T-helper 1 cell treated with Interleukin-12 subunit alpha and Interleukin-12 subunit beta and Interleukin-4 antibody, amounts not matched to agents 30 μg/mL and 1 μg/mL, for 36 hours (primary cell): ENCODE data around the gene TYW1B.
"Not testable (repeated sequence)": the region's sequence is repeated elsewhere in the genome, so short reads cannot be mapped to it uniquely, and the experiment has no call there.

Source experiments
- H3K27ac Mint-ChIP-seq: one replicate; pipeline ENCODE4 v1.8.0; 2021; ENCODE audit warnings: mild to moderate bottlenecking, mixed read lengths
- H3K27me3 Mint-ChIP-seq: one replicate; pipeline ENCODE4 v1.8.0; 2021; ENCODE audit warnings: low read depth, mixed read lengths
- H3K36me3 Mint-ChIP-seq: one replicate; pipeline ENCODE4 v1.8.0; 2021; ENCODE audit warnings: low read depth, mixed read lengths
- H3K4me1 Mint-ChIP-seq: one replicate; pipeline ENCODE4 v1.8.0; 2021; ENCODE audit warnings: low read depth, mixed read lengths
- H3K4me3 Mint-ChIP-seq: one replicate; pipeline ENCODE4 v1.8.0; 2021; ENCODE audit warnings: mild to moderate bottlenecking, moderate library complexity, mixed read lengths
- H3K9me3 Mint-ChIP-seq: one replicate; pipeline ENCODE4 v1.8.0; 2021; ENCODE audit warnings: mixed read lengths

The TYW1B gene

DNA sequence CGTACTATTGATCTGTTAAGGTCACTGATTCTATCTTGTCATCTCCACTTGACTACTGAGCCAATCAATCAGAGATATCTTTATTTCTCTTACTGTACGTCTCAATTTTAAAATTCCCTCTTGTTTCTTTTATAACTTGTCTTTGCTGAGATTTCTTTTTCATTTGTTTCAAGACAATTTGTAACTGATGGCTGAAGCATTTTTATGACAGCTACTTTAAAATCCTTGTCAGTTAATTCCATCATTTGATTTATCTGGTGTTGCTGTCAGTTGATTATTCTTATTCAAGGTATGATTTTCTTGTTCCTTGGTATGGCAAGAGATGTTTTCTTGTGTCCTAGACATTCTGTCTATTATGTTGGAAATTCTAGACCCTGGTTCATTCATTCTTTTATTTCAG lies 76.6 kb downstream of the TYW1B start:
- Mint-ChIP-seq H3K36me3 (no peaks in the 10 kb centered on the region), H3K27ac (no peak overlapping the region), H3K27me3 (no peaks in the 10 kb centered on the region), H3K9me3 (peaks cover 2% of the 10 kb centered on the region), H3K4me1 (no peaks in the 10 kb centered on the region), H3K4me3 (no peak overlapping the region)

DNA sequence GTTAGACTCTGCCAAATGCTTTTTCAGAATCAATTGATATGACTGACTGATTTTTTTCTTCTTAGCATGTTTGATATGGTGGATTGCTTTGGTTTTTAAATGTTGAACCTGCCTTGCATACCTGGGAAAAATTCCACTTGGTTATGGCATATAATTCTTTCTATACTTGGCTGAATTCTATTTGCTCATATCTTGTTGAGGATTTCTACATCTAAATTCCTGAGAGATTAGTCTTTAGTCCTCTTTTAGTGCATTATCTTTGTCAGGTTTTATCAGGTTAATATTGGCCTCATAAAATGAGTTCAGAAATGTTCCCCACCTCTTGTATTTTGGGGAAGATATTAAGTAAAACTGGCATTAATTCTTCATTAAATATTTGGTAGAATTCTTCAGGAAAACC lies 79.4 kb downstream of the TYW1B start:
- not testable (repeated sequence) for H3K9me3 Mint-ChIP-seq, H3K4me1 Mint-ChIP-seq, H3K4me3 Mint-ChIP-seq, H3K36me3 Mint-ChIP-seq, H3K27ac Mint-ChIP-seq, H3K27me3 Mint-ChIP-seq

DNA sequence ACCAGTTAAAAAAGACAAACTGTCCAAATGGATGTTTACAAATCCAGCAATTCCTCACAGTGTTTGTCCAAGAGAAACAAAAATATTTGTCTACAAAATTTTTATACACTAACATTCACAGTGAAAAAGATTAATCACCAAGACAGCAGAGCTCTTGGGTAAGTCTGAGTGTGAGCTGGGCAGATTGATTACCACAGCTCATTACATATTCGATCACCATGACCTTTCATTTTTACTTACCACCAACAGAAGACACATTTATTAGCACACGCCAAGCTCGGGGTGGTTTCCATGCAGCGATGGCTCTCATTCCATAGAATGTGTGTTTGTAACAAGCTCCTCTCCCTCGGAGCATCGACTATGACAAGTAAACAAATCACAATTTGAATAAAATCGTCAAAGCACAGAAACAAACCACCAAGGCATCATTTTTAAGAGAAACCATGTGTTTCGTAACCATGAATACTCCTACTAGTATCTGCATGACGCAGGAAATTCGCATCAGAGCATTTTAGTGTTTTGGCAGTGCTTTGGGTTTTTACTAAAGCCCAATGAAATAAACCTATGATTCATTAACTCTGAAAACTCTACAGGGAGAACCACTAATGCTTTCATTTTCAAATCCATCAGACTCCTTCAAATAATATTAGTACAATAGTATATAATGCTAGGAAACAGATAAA lies 83.6 kb downstream of the TYW1B start:
- H3K27ac Mint-ChIP-seq, H3K4me1 Mint-ChIP-seq, H3K4me3 Mint-ChIP-seq, H3K27me3 Mint-ChIP-seq: not testable (repeated sequence)
- Mint-ChIP-seq H3K36me3 (peaks cover 19% of the 10 kb centered on the region), H3K9me3 (peaks cover 20% of the 10 kb centered on the region)

DNA sequence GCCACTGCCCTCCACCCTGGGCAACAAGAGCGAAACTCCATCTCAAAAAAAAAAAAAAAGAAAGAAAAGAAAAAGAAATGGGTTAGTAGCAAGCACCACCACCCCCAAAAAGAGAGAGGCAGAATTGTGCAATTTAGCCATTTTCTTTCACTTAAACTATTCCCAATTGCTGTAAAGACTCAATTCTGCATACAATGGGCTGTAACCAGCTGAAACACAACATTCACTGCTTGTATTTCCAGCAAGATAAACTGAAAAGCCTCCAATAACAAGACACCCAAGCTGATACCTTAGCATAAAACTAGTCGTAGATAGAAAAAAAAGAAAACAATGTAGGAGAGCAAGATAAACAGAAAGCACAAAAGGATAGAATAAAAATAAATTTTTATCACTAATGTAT lies 84.2 kb downstream of the TYW1B start:
- Mint-ChIP-seq H3K9me3 (peaks cover 20% of the 10 kb centered on the region), H3K36me3 (peaks cover 19% of the 10 kb centered on the region)
- H3K4me3 Mint-ChIP-seq, H3K27ac Mint-ChIP-seq, H3K27me3 Mint-ChIP-seq, H3K4me1 Mint-ChIP-seq: not testable (repeated sequence)

DNA sequence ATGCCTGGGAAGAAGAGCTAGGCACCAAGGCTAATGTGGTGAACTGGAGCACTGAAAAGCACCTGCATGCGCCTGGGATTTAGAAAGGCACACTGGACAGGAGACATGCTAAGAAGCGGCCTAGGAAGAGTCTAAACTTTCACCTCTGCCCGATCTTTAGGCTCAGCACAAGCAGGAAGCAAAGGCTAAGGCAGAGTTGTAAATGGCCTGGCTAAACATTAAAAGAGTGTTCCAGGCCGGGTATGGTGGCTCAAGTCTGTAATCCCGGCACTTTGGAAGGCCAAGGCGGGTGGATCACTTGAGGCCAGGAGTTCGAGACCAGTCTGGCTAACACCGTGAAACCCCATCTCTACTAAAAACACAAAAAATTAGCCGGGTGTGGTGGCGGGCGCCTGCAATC lies 88.3 kb downstream of the TYW1B start:
- not testable (repeated sequence) for H3K27ac Mint-ChIP-seq, H3K27me3 Mint-ChIP-seq, H3K4me3 Mint-ChIP-seq, H3K4me1 Mint-ChIP-seq
- Mint-ChIP-seq H3K36me3 (peaks cover 26% of the 10 kb centered on the region), H3K9me3 (peaks cover 33% of the 10 kb centered on the region)

DNA sequence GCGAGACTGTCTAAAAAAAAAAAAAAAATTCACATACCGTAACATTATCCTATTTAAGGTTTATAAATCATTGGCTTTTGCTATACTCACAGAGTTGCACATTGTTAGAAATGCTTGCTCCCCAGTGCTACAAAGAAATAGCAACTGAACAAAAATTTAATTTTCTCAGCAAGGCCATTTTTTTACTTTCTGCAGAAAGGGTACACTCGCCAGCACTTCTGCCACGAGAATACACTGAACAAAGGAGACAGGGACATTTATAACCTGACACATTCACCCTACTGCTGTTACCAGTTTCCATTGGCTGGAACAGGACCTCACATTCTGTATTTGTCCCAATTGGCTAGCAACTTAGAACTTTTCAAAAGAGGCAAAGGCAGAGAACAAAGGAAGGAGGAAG lies 92.1 kb downstream of the TYW1B start:
- not testable (repeated sequence) for H3K4me1 Mint-ChIP-seq, H3K4me3 Mint-ChIP-seq, H3K27me3 Mint-ChIP-seq, H3K27ac Mint-ChIP-seq
- H3K36me3 Mint-ChIP-seq: peaks cover 15% of the 10 kb centered on the region
- H3K9me3 Mint-ChIP-seq: peaks cover 44% of the 10 kb centered on the region

DNA sequence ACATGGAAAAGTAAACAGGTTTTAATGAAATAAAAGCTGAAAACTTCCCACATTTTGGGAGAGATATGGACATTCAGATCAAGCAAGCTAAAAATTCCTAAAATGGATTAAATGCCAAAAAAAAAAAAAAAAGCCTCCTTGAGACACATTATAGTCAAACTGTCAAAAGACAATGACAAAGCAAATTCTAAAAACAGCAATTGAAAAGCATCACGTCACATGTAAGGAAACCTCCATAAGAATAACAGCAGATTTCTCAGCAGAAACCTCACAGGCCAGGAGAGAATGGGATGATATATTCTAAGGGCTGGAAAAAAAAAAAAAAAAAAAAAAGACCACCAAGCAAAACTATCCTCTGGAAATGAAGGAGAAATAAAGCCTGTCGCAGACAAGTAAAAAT lies 97.2 kb downstream of the TYW1B start:
- not testable (repeated sequence) for H3K4me1 Mint-ChIP-seq, H3K4me3 Mint-ChIP-seq, H3K27me3 Mint-ChIP-seq, H3K27ac Mint-ChIP-seq
- peaks cover 43% of the 10 kb centered on the region for H3K9me3 Mint-ChIP-seq
- H3K36me3 Mint-ChIP-seq: peaks cover 15% of the 10 kb centered on the region

DNA sequence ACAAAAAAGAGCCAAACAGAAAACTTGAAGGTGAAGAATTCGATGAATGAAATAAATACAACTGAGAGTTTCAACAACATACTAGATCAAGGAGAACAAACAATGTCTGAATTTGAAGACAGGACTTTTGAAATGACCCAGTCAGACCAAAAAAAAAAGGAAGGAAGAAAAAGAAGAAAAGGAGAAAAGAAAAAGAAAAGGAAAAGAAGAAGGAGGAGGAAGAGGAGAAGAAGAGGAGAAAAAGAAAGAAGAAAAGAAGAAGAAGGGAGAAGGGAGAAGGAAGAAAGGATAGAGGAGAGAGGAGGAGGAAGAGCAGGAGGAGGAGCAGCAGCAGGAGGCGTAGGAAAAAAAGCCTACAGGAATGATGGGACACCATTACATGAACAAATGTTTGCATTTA lies 97.6 kb downstream of the TYW1B start:
- H3K4me1 Mint-ChIP-seq, H3K4me3 Mint-ChIP-seq, H3K27ac Mint-ChIP-seq, H3K27me3 Mint-ChIP-seq: not testable (repeated sequence)
- Mint-ChIP-seq H3K36me3 (peaks cover 15% of the 10 kb centered on the region), H3K9me3 (peaks cover 41% of the 10 kb centered on the region)

DNA sequence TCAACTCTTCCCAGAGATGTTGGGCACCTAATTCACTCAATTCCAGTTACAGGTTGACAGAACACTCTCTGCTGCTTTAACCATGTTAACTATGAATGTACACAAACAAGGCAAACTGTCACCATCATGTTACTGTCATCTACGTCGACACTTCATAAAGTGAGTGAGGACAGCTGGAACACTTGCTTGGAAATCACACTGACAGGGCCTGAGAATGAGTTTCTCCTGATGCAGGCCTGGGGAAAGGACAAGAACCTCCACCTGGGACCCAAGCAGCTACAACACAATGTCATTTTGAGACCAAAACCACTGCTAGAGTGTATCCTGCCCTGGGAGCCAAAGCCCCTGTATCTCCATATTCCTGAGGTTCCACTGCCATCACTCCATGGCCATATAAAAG lies 98.9 kb downstream of the TYW1B start:
- H3K9me3 Mint-ChIP-seq: peaks cover 32% of the 10 kb centered on the region

DNA sequence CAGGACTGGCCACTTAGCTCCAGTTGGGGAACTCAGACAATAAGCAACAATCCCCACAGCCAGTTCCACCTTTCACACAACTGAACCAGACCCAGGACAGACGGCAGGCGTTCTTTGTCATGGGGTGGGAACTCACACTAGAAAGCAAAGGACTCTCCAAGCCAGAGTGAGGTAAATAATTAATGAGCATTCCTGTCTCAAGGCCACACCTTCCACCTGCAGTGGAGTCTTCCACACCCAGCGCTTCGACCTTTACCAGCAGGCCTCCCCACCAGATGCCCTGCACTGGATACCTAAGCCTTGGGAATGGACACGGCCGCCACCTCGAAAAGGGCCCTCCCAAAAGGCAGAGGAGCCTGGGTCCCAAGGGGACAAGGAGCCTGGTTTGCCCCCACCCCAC lies 105.3 kb downstream of the TYW1B start:
- not testable (repeated sequence) for H3K36me3 Mint-ChIP-seq, H3K4me1 Mint-ChIP-seq, H3K9me3 Mint-ChIP-seq, H3K27me3 Mint-ChIP-seq, H3K27ac Mint-ChIP-seq, H3K4me3 Mint-ChIP-seq

More for the DNA sequence above, 98.9 kb downstream of the TYW1B start:
- H3K27me3 Mint-ChIP-seq, H3K4me3 Mint-ChIP-seq, H3K4me1 Mint-ChIP-seq, H3K27ac Mint-ChIP-seq: not testable (repeated sequence)
- H3K36me3 Mint-ChIP-seq: peaks cover 11% of the 10 kb centered on the region

DNA sequence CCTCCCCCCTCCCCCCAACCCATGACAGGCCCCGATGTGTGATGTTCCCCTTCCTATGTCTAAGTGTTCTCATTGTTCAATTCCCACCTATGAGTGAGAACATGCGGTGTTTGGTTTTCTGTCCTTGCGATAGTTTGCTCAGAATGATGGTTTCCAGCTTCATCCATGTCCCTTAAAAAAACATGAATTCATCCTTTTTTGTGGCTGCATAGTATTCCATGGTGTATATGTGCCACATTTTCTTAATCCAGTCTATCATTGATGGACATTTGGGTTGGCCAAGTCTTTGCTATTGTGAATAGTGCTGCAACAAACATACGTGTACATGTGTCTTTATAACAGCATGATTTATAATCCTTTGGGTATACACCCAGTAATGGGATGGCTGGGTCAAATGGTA lies 107.1 kb downstream of the TYW1B start:
- not testable (repeated sequence) for H3K4me3 Mint-ChIP-seq, H3K36me3 Mint-ChIP-seq, H3K9me3 Mint-ChIP-seq, H3K4me1 Mint-ChIP-seq, H3K27ac Mint-ChIP-seq, H3K27me3 Mint-ChIP-seq

DNA sequence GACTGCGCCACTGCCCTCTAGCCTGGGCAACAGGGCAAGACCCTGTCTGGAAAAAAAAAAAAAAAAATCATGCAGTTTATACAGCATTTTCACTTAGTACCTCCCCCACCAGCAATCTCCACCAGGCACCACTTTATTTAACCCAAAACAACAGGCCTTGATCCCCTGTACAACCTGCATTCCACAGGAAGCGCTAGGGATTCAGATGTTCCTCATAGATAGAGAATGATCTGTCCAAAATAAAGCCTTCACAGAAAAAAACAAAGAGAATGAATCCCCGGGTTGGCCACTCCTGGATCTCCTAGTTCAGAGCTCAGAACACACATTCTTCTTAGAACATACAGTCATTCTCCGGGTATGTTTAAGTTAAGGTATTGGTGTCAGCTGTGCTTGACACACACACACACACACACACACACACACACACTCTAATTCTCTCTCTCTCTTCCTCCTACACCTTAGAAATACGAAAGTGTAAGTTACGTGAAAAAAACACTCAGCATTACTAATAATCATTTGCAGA lies 110.7 kb downstream of the TYW1B start:
- not testable (repeated sequence) for H3K9me3 Mint-ChIP-seq, H3K27me3 Mint-ChIP-seq, H3K4me3 Mint-ChIP-seq, H3K4me1 Mint-ChIP-seq, H3K27ac Mint-ChIP-seq
- H3K36me3 Mint-ChIP-seq: peaks cover 14% of the 10 kb centered on the region

DNA sequence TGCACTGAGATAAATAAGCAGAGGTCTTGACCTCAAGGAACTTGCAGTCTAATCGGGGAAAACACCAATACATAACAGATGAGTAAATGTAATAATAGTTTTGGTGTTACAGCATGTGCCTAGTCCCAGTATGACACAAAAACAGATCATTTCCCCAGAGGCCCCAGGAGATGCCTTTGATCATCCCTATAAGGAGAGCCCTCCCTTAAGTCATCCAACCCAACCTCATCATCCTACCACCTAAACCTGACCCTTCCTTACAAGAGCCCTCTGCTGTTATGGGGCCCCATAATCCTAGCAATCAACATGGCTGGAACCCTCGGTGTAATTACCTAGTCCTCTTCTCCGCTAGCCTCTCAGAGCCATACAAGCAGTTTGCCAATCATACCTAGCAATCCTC lies 116.1 kb downstream of the TYW1B start:
- not testable (repeated sequence) for H3K27me3 Mint-ChIP-seq, H3K4me1 Mint-ChIP-seq, H3K27ac Mint-ChIP-seq, H3K4me3 Mint-ChIP-seq
- Mint-ChIP-seq H3K36me3 (peaks cover 28% of the 10 kb centered on the region), H3K9me3 (peaks cover 22% of the 10 kb centered on the region)

DNA sequence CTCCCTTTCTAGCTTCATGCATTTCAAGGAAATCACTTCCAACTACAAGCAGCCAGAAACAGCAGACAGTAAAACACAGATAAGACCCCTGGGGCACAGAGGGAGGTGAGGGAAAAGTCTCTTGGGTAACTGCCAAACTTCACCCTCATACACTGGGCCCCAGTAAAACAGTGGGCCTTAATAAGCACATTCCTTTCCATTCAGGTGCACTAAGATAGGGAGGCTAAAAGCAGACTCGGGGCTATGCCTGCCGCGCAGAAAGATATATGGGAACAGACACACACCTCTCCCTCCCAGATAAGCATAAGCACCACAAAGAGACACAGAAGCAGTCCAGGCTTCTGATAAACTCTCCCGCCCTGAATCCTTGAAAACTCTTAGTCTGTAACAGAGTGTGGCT lies 117.0 kb downstream of the TYW1B start:
- H3K27ac Mint-ChIP-seq: no peak overlapping the region
- peaks cover 28% of the 10 kb centered on the region for H3K36me3 Mint-ChIP-seq
- H3K9me3 Mint-ChIP-seq: peaks cover 22% of the 10 kb centered on the region
- H3K27me3 Mint-ChIP-seq: no peaks in the 10 kb centered on the region
- no peaks in the 10 kb centered on the region for H3K4me1 Mint-ChIP-seq
- H3K4me3 Mint-ChIP-seq: no peak overlapping the region

DNA sequence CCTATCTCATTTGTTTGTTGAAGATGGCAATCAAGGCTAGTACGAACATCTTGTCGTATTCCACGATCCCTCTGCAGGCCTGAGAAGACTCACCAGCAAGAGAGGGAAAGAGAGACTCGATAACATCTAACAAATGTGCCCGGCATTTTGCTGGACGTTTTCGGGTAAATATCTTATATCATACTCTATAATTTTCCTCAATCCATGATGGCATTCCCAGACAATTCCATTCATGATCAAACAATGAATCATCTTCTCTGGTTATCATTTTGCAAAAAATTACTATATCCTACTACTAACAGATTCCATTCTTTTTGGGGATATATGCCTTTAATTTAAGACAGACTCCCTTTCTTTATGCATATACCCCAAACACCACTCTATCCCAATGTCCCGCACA lies 118.1 kb downstream of the TYW1B start:
- Mint-ChIP-seq H3K4me1 (no peaks in the 10 kb centered on the region), H3K9me3 (peaks cover 22% of the 10 kb centered on the region), H3K27ac (no peak overlapping the region), H3K36me3 (peaks cover 29% of the 10 kb centered on the region), H3K27me3 (no peaks in the 10 kb centered on the region), H3K4me3 (no peak overlapping the region)
